H9 (cell line): ENCODE results near the gene MSRB1. TPM values are rescaled to one million over a fixed set of nuclear protein-coding genes. Genes with fewer than 3 reads are reported as not detected.

Experiments
- DNase-seq: peaks from one replicate; pipeline ENCODE4 v3.0.0-alpha.2; 2017
- H2AFZ ChIP-seq: one replicate; pipeline ENCODE4 v1.6.1; 2013; ENCODE audit warnings: mild to moderate bottlenecking, low read length, control low read depth, moderate library complexity
- H2AK5ac ChIP-seq: 2 replicates; pipeline ENCODE4 v1.6.1; 2013; ENCODE audit warnings: low read length, control low read depth, mixed read lengths; ENCODE audit not compliant: insufficient read length
- H2BK120ac ChIP-seq: one replicate; pipeline ENCODE4 v1.6.1; 2013; ENCODE audit warnings: low read depth, mild to moderate bottlenecking, low read length, control low read depth, inconsistent platforms; ENCODE audit not compliant: poor library complexity, severe bottlenecking
- H2BK12ac ChIP-seq: 2 replicates; pipeline ENCODE4 v1.6.1; 2013; ENCODE audit warnings: low read length, control low read depth, mixed read lengths, low read depth; ENCODE audit not compliant: insufficient read length
- H2BK15ac ChIP-seq: 2 replicates; pipeline ENCODE4 v1.6.1; 2013; ENCODE audit warnings: low read depth, low read length, control low read depth
- H2BK20ac ChIP-seq: one replicate; pipeline ENCODE4 v1.6.1; 2013; ENCODE audit warnings: low read depth, mild to moderate bottlenecking, low read length, control low read depth, inconsistent platforms; ENCODE audit not compliant: poor library complexity, severe bottlenecking
- H2BK5ac ChIP-seq: 2 replicates; pipeline ENCODE4 v1.6.1; 2013; ENCODE audit warnings: low read length, control low read depth, mixed read lengths; ENCODE audit not compliant: insufficient read length
- H3K14ac ChIP-seq: 2 replicates; pipeline ENCODE4 v1.6.1; 2013; ENCODE audit warnings: low read length, control low read depth; ENCODE audit not compliant: insufficient read depth
- H3K18ac ChIP-seq: 2 replicates; pipeline ENCODE4 v1.6.1; 2013; ENCODE audit warnings: low read depth, mild to moderate bottlenecking, mixed read lengths, low read length, control low read depth; ENCODE audit not compliant: insufficient read length
- H3K23ac ChIP-seq: 2 replicates; pipeline ENCODE4 v1.6.1; 2013; ENCODE audit warnings: low read length, control low read depth, mixed read lengths, low read depth; ENCODE audit not compliant: insufficient read length
- H3K23me2 ChIP-seq: 2 replicates; pipeline ENCODE4 v1.6.1; 2013; ENCODE audit warnings: low read depth, mild to moderate bottlenecking, mixed read lengths, low read length, control low read depth; ENCODE audit not compliant: insufficient read length, poor library complexity, severe bottlenecking
- H3K27ac ChIP-seq: 2 replicates; pipeline ENCODE4 v1.5.1; 2013; ENCODE audit warnings: low read length, control low read depth, mixed read lengths, low read depth; ENCODE audit not compliant: insufficient read length
- H3K27me3 ChIP-seq: 2 replicates; pipeline ENCODE4 v1.6.1; 2013; ENCODE audit warnings: low read length, control low read depth, inconsistent platforms; ENCODE audit not compliant: insufficient read depth
- H3K4ac ChIP-seq: 2 replicates; pipeline ENCODE4 v1.6.1; 2013; ENCODE audit warnings: low read depth, mild to moderate bottlenecking, control low read depth, inconsistent platforms, low read length, moderate library complexity
- H3K4me1 ChIP-seq: 2 replicates; pipeline ENCODE4 v1.6.1; 2013; ENCODE audit warnings: low read length, control low read depth, inconsistent platforms; ENCODE audit not compliant: insufficient read depth
- H3K4me2 ChIP-seq: 2 replicates; pipeline ENCODE4 v1.6.1; 2013; ENCODE audit warnings: low read length, control low read depth, mixed read lengths; ENCODE audit not compliant: insufficient read length, insufficient read depth
- H3K56ac ChIP-seq: 2 replicates; pipeline ENCODE4 v1.6.1; 2013; ENCODE audit warnings: low read depth, mild to moderate bottlenecking, mixed read lengths, low read length, control low read depth; ENCODE audit not compliant: insufficient read length
- H3K79me1 ChIP-seq: 2 replicates; pipeline ENCODE4 v1.6.1; 2013; ENCODE audit warnings: low read depth, mild to moderate bottlenecking, moderate library complexity, low read length, control low read depth, inconsistent platforms; ENCODE audit not compliant: insufficient read depth, poor library complexity, severe bottlenecking
- H3K79me2 ChIP-seq: 2 replicates; pipeline ENCODE4 v1.6.1; 2013; ENCODE audit warnings: low read length, control low read depth, inconsistent platforms; ENCODE audit not compliant: insufficient read depth
- H3K9ac ChIP-seq: 2 replicates; pipeline ENCODE4 v1.6.1; 2013; ENCODE audit warnings: low read length, control low read depth, mixed read lengths; ENCODE audit not compliant: insufficient read length; ENCODE audit errors: extremely low read depth
- H3K9me3 ChIP-seq: one replicate; pipeline ENCODE4 v1.6.1; 2013; ENCODE audit warnings: low read depth, low read length, inconsistent platforms; ENCODE audit not compliant: control insufficient read depth
- H3T11ph ChIP-seq: one replicate; pipeline ENCODE4 v1.6.1; 2013; ENCODE audit warnings: mild to moderate bottlenecking, low read length, control low read depth, inconsistent platforms
- H4K20me1 ChIP-seq: one replicate; pipeline ENCODE4 v1.6.1; 2013; ENCODE audit not compliant: control insufficient read depth, insufficient read length, insufficient read depth
- H4K5ac ChIP-seq: 2 replicates; pipeline ENCODE4 v1.6.1; 2013; ENCODE audit warnings: low read depth, mild to moderate bottlenecking, mixed read lengths, low read length, control low read depth; ENCODE audit not compliant: insufficient read length
- H4K8ac ChIP-seq: replicated peaks from 2 replicates; pipeline ENCODE4 v1.6.1; 2013; ENCODE audit warnings: low read length, control low read depth, mixed read lengths, low read depth; ENCODE audit not compliant: insufficient read length
- H4K91ac ChIP-seq: 2 replicates; pipeline ENCODE4 v1.6.1; 2013; ENCODE audit warnings: low read depth, mild to moderate bottlenecking, moderate library complexity, mixed read lengths, low read length, control low read depth; ENCODE audit not compliant: insufficient read length
- H3K27ac Mint-ChIP-seq, 3 experiments: 2 replicates in 2 of 3; 3 replicates in 1 of 3; pipeline ENCODE4 v1.8.0; 2020 to 2021; ENCODE audit warnings: mixed read lengths in 3 of 3, mild to moderate bottlenecking in 1 of 3, moderate library complexity in 1 of 3
- H3K27me3 Mint-ChIP-seq: 2 replicates; pipeline ENCODE4 v1.8.0; 2021; ENCODE audit warnings: low read depth, mild to moderate bottlenecking, moderate library complexity, mixed read lengths
- H3K36me3 Mint-ChIP-seq, 3 experiments: 2 replicates in 2 of 3; 3 replicates in 1 of 3; pipeline ENCODE4 v1.8.0; 2020 to 2021; ENCODE audit warnings: low read depth in 3 of 3, mixed read lengths in 3 of 3; ENCODE audit not compliant: insufficient read depth in 1 of 3
- H3K4me1 Mint-ChIP-seq, 2 experiments: 2 replicates each; pipeline ENCODE4 v1.8.0; 2020; ENCODE audit warnings: mixed read lengths in 2 of 2
- H3K4me3 Mint-ChIP-seq, 2 experiments: 2 replicates in 1 of 2; 3 replicates in 1 of 2; pipeline ENCODE4 v1.8.0; 2020 to 2021; ENCODE audit warnings: mild to moderate bottlenecking in 2 of 2, mixed read lengths in 2 of 2, moderate library complexity in 1 of 2
- H3K9me3 Mint-ChIP-seq, 2 experiments: 2 replicates in 1 of 2; 3 replicates in 1 of 2; pipeline ENCODE4 v1.8.0; 2020; ENCODE audit warnings: mild to moderate bottlenecking in 2 of 2, mixed read lengths in 2 of 2, moderate library complexity in 1 of 2
- CTCF ChIP-seq: fragments of 200-600 bp; sonication (generic); conservative IDR thresholded peaks from 3 replicates; pipeline ENCODE4 v1.8.0; 2021; ENCODE audit warnings: antibody characterized with exemption, mild to moderate bottlenecking
- WGBS: extraction: QIAGEN DNeasy Blood & Tissue Kit; methylation state at CpG from one replicate; pipeline ENCODE4 v1.1.7; 2013; ENCODE audit warnings: missing lambda C conversion rate, low lambda C conversion rate, mixed read lengths; ENCODE audit not compliant: insufficient read length; ENCODE audit errors: extremely low coverage; 5-methylcytosine and 5-hydroxymethylcytosine counted together
- total RNA-seq: library from RNA; stranded (reverse); gene quantifications from 2 replicates; pipeline ENCODE4 v1.2.1, GENCODE V29; 2021

MSRB1 gene
- total RNA-seq, 1 experiment from 2014 or later, result 25.7 TPM

GRCh38 chr16:1909561-1910231 lies 33.3 kb downstream of the MSRB1 start:
- Histone ChIP-seq H3K79me1 (no peaks in the 10 kb centered on the region), H3K9me3 (no peaks in the 10 kb centered on the region), H3K23ac (no peak overlapping the region), H3K18ac (no peak overlapping the region), H2BK20ac (no peak overlapping the region), H3K4me1 (no peaks in the 10 kb centered on the region; the same call in 1 of the 2 replicates), H3K4ac (no peak overlapping the region), H3T11ph (no peak overlapping the region), H4K5ac (no peak overlapping the region), H3K27ac (no peak overlapping the region), H2BK12ac (no peak overlapping the region), H2BK15ac (no peak overlapping the region), H3K14ac (no peak overlapping the region; the same call in 1 of the 2 replicates), H3K79me2 (no peaks in the 10 kb centered on the region), H3K9ac (no peak overlapping the region), H4K20me1 (no peaks in the 10 kb centered on the region), H3K56ac (no peak overlapping the region), H2BK5ac (no peak overlapping the region), H3K4me2 (no peak overlapping the region), H2BK120ac (no peak overlapping the region), H3K23me2 (no peaks in the 10 kb centered on the region), H4K8ac (no peak overlapping the region), H2AK5ac (no peak overlapping the region), H2AFZ (no peak overlapping the region), H3K27me3 (no peaks in the 10 kb centered on the region), H4K91ac (no peak overlapping the region)
- peak; percentile 36 for DNase-seq
- Mint-ChIP-seq H3K4me3 (no peak overlapping the region), H3K27ac (no peak overlapping the region), H3K9me3 (no peaks in the 10 kb centered on the region), H3K36me3 (no peaks in the 10 kb centered on the region; a peak in 1 of 7 replicates), H3K27me3 (peaks cover 26% of the 10 kb centered on the region), H3K4me1 (peaks cover 0 to 28% of the 10 kb centered on the region in 2 experiments; a peak in 2 of 4 replicates)
- TF ChIP-seq CTCF, result no peak
- no CpG with 5 or more reads among the region's 18 CpGs for WGBS
